MM.1S (cell line): ENCODE data around the gene FAM120B.
"Not testable (repeated sequence)": the region's sequence is repeated elsewhere in the genome, so short reads cannot be mapped to it uniquely, and the experiment has no call there.

Experiments used
- DNase-seq: peaks from one replicate; pipeline ENCODE4 v3.0.0-alpha.2; 2015
- H2AFZ ChIP-seq: fragments of 300-600 bp; sonication (generic); 2 replicates; pipeline ENCODE4 v1.6.0; 2016; ENCODE audit warnings: antibody characterized with exemption, low read length
- H3F3A ChIP-seq: fragments of 300-600 bp; sonication (generic); 2 replicates; pipeline ENCODE4 v1.6.1; 2016; ENCODE audit warnings: mild to moderate bottlenecking, antibody characterized with exemption, low read length, moderate library complexity, mixed read lengths; ENCODE audit not compliant: insufficient read depth
- H3K27ac ChIP-seq: fragments of 300-600 bp; sonication (generic); 2 replicates; pipeline ENCODE4 v1.5.1; 2016; ENCODE audit warnings: mild to moderate bottlenecking, low read length
- H3K27me3 ChIP-seq: fragments of 300-600 bp; sonication (generic); replicated peaks from 2 replicates; pipeline ENCODE4 v1.6.0; 2016; ENCODE audit warnings: low read length; ENCODE audit not compliant: insufficient read depth
- H3K36me3 ChIP-seq: fragments of 300-600 bp; sonication (generic); replicated peaks from 2 replicates; pipeline ENCODE4 v1.6.1; 2016; ENCODE audit warnings: mild to moderate bottlenecking, low read length, mixed read lengths; ENCODE audit not compliant: insufficient read depth
- H3K4me1 ChIP-seq: fragments of 300-600 bp; sonication (generic); 2 replicates; pipeline ENCODE4 v1.6.1; 2016; ENCODE audit warnings: low read length, mixed read lengths
- H3K4me2 ChIP-seq: fragments of 300-600 bp; sonication (generic); 2 replicates; pipeline ENCODE4 v1.6.0; 2016; ENCODE audit warnings: low read depth, low read length
- H3K4me3 ChIP-seq: fragments of 300-600 bp; sonication (generic); 2 replicates; pipeline ENCODE4 v1.5.1; 2016; ENCODE audit warnings: low read length, mixed read lengths
- H3K79me2 ChIP-seq: fragments of 300-600 bp; sonication (generic); 2 replicates; pipeline ENCODE4 v1.6.1; 2016; ENCODE audit warnings: mixed run types, low read length, mixed read lengths
- H3K9ac ChIP-seq: fragments of 300-600 bp; sonication (generic); 2 replicates; pipeline ENCODE4 v1.6.1; 2016; ENCODE audit warnings: low read length, mixed read lengths
- H3K9me2 ChIP-seq: fragments of 300-600 bp; sonication (generic); replicated peaks from 2 replicates; pipeline ENCODE4 v1.6.1; 2016; ENCODE audit warnings: mild to moderate bottlenecking, low read length, mixed read lengths; ENCODE audit not compliant: insufficient read depth
- H3K9me3 ChIP-seq: fragments of 300-600 bp; sonication (generic); replicated peaks from 2 replicates; pipeline ENCODE4 v1.6.1; 2016; ENCODE audit warnings: mild to moderate bottlenecking, low read length, mixed read lengths; ENCODE audit not compliant: insufficient read depth
- H4K20me1 ChIP-seq: fragments of 300-600 bp; sonication (generic); 2 replicates; pipeline ENCODE4 v1.6.1; 2016; ENCODE audit warnings: mild to moderate bottlenecking, low read length, moderate library complexity, mixed read lengths; ENCODE audit not compliant: insufficient read depth
- CTCF ChIP-seq: fragments of 300-600 bp; sonication (generic); IDR thresholded peaks from 2 replicates; pipeline ENCODE4 v1.5.1; 2016; ENCODE audit warnings: antibody characterized with exemption, low read length, mixed read lengths
- EZH2 ChIP-seq: fragments of 300-600 bp; sonication (generic); optimal IDR thresholded peaks from 2 replicates; pipeline ENCODE3; 2017; ENCODE audit warnings: low read depth, mild to moderate bottlenecking, antibody characterized with exemption, low read length, mixed read lengths
- EZH2phosphoT487 ChIP-seq: fragments of 300-600 bp; sonication (generic); IDR thresholded peaks from 2 replicates; pipeline ENCODE4 v1.6.1; 2018; ENCODE audit warnings: antibody characterized with exemption, low read length

FAM120B gene

DNA sequence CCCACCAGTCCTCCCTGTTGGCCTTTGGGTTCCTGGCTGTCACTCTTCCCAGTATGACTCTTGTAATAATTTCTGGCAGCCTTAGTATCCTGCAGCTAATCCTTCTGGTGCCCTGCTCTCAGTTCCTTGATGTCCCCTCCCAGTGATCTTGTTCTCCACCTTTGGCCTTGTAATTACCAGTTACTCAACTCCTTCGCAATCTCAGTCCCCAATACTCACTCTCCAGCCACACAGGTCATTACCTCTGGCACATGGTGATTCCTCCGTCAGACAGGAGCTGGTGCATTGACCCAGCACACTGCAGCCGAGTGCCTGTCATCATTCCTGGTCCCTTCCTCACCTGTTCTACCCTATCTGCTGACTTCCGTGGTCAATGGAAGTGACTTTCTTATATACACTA is 101.4 kb downstream of the FAM120B start:
- no peak overlapping the region for H2AFZ ChIP-seq

DNA sequence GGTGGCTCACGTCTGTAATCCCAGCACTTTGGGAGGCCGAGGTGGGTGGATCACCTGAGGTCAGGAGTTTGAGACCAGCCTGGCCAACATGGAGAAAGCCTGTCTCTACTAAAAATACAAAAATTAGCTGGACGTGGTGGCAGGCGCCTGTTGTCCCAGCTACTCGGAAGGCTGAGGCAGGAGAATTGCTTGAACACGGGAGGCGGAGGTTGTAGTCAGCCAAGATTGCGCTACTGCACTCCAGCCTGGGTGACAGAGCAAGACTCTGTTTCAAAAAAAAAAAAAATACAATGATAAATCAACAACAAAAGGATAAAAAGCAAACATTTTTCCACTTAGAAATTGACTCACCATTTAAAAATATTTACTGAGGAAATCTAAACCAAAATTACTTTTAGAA is 103.2 kb downstream of the FAM120B start:
- H4K20me1 ChIP-seq, H3K9me2 ChIP-seq, H3K9me3 ChIP-seq, H3F3A ChIP-seq, H3K79me2 ChIP-seq, H3K4me2 ChIP-seq, DNase-seq, H3K4me1 ChIP-seq, H3K4me3 ChIP-seq, H3K36me3 ChIP-seq, H3K9ac ChIP-seq, H3K27me3 ChIP-seq, H3K27ac ChIP-seq, H2AFZ ChIP-seq: not testable (repeated sequence)

More for the DNA sequence above, 101.4 kb downstream of the FAM120B start:
- H3F3A ChIP-seq, result no peaks in the 10 kb centered on the region
- no peaks in the 10 kb centered on the region for H3K27me3 ChIP-seq
- no peaks in the 10 kb centered on the region for H3K9me2 ChIP-seq
- no peak overlapping the region for H3K27ac ChIP-seq
- no peak overlapping the region for H3K9ac ChIP-seq
- H3K79me2 ChIP-seq, result no peaks in the 10 kb centered on the region
- no peak overlapping the region for H3K4me2 ChIP-seq
- H3K4me3 ChIP-seq, result no peak overlapping the region
- no peaks in the 10 kb centered on the region for H3K36me3 ChIP-seq
- no peak for TF ChIP-seq EZH2
- no peak for TF ChIP-seq EZH2phosphoT487
- no peak for TF ChIP-seq CTCF
- no peaks in the 10 kb centered on the region for H4K20me1 ChIP-seq
- H3K9me3 ChIP-seq, result no peaks in the 10 kb centered on the region
- DNase-seq, result no peak
- H3K4me1 ChIP-seq, result no peaks in the 10 kb centered on the region

GRCh38 chr6:170410241-170410640 is 103.7 kb downstream of the FAM120B start:
- H3K4me1 ChIP-seq, result no peaks in the 10 kb centered on the region
- DNase-seq, result no peak
- no peaks in the 10 kb centered on the region for H4K20me1 ChIP-seq
- H3K4me3 ChIP-seq, result no peak overlapping the region
- no peak overlapping the region for H2AFZ ChIP-seq
- no peak overlapping the region for H3K27ac ChIP-seq
- H3F3A ChIP-seq, result no peaks in the 10 kb centered on the region
- no peak overlapping the region for H3K4me2 ChIP-seq
- no peak for TF ChIP-seq CTCF
- no peak for TF ChIP-seq EZH2phosphoT487
- TF ChIP-seq EZH2, result no peak
- no peaks in the 10 kb centered on the region for H3K9me2 ChIP-seq
- H3K27me3 ChIP-seq, result no peaks in the 10 kb centered on the region
- no peak overlapping the region for H3K9ac ChIP-seq
- no peaks in the 10 kb centered on the region for H3K36me3 ChIP-seq
- H3K79me2 ChIP-seq, result no peaks in the 10 kb centered on the region
- no peaks in the 10 kb centered on the region for H3K9me3 ChIP-seq

- Histone ChIP-seq H3K9me2 (no peaks in the 10 kb centered on the region), H3K79me2 (no peaks in the 10 kb centered on the region), H3K27me3 (no peaks in the 10 kb centered on the region), H3K9ac (no peak overlapping the region), H4K20me1 (no peaks in the 10 kb centered on the region), H3K4me3 (no peak overlapping the region), H3K36me3 (no peaks in the 10 kb centered on the region), H3K4me2 (no peak overlapping the region), H3K9me3 (no peaks in the 10 kb centered on the region), H3K4me1 (no peaks in the 10 kb centered on the region), H2AFZ (no peak overlapping the region), H3K27ac (no peak overlapping the region), H3F3A (no peaks in the 10 kb centered on the region)
- TF ChIP-seq EZH2phosphoT487, result no peak
- TF ChIP-seq CTCF, result no peak
- no peak for TF ChIP-seq EZH2
- no peak for DNase-seq
Observed at GRCh38 chr6:170415318-170415717, 108.8 kb downstream of the FAM120B start.
